ENCODE results near the gene ARHGDIG.

DNA sequence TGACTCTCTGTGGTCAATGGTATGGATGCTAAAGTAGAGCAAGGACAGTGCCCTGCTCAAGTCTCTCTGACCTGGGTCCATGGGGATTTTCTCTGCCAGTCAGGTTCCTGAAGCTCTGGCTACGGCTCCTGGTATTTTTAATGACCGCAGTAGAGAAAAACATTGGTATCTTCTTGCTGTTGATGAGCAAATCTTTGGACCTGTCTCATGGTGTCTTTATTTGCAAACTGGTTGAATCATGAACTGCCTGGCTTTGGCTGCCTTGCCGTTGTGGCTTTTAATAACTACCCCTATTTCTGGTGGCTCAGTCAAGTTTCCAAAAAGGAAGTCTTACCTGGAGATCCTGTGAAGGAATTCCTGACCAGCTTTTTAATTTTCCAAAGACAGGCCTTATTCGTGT lies 37.0 kb upstream of the ARHGDIG start:
- TF ChIP-seq, protein P1, sequence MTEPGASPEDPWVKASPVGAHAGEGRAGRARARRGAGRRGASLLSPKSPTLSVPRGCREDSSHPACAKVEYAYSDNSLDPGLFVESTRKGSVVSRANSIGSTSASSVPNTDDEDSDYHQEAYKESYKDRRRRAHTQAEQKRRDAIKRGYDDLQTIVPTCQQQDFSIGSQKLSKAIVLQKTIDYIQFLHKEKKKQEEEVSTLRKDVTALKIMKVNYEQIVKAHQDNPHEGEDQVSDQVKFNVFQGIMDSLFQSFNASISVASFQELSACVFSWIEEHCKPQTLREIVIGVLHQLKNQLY (CRISPR knock-in tag; conservative IDR thresholded peaks at IDR 0.05): no peak
- no peak for TF ChIP-seq TEAD2 (tag; IDR thresholded peaks at IDR 0.05)
- no peak for TF ChIP-seq ZNF354B (CRISPR knock-in tag; IDR thresholded peaks at IDR 0.05)
- no peak for TF ChIP-seq HDAC2 (IDR thresholded peaks at IDR 0.05)
- TF ChIP-seq, protein P2, sequence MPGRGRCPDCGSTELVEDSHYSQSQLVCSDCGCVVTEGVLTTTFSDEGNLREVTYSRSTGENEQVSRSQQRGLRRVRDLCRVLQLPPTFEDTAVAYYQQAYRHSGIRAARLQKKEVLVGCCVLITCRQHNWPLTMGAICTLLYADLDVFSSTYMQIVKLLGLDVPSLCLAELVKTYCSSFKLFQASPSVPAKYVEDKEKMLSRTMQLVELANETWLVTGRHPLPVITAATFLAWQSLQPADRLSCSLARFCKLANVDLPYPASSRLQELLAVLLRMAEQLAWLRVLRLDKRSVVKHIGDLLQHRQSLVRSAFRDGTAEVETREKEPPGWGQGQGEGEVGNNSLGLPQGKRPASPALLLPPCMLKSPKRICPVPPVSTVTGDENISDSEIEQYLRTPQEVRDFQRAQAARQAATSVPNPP (IDR thresholded peaks at IDR 0.05; ENCODE audit: borderline replicate concordance, insufficient read depth, insufficient read length): no peak
- no peak for TF ChIP-seq POLR2B (IDR thresholded peaks at IDR 0.05; ENCODE audit: low read depth, partially characterized antibody)
